Breast epithelium (tissue), 4 donors: ENCODE measurements around the gene SLC30A9. TPM values are rescaled to one million over a fixed set of nuclear protein-coding genes. Genes with fewer than 3 reads are reported as not detected.

ENCODE experiments used
- DNase-seq, 2 donors: peaks; one replicate each; pipeline ENCODE4 v3.0.0-alpha.2; 2019; ENCODE audit warnings: low spot score in 2 of 2
- H3K27ac ChIP-seq, 2 donors: fragments of 200-600 bp; sonication (generic) in 1 of 2; one replicate each; pipeline ENCODE4 v1.5.1; 2016 to 2019; ENCODE audit warnings: mild to moderate bottlenecking in 1 of 2
- H3K27me3 ChIP-seq, 2 donors: fragments of 200-600 bp; sonication (generic) in 1 of 2; one replicate each; pipeline versions ENCODE4 v1.5.1 to v1.6.0; 2017 to 2019; ENCODE audit warnings: control low read depth in 1 of 2, mild to moderate bottlenecking in 1 of 2
- H3K36me3 ChIP-seq: fragments of 200-600 bp; one replicate; pipeline ENCODE4 v1.5.1; 2019
- H3K4me1 ChIP-seq, 2 donors: fragments of 200-600 bp; sonication (generic); one replicate each; pipeline ENCODE4 v1.5.1; 2016 to 2019; ENCODE audit warnings: control low read depth in 1 of 2
- H3K4me3 ChIP-seq, 3 donors: fragments of 200-600 bp; sonication (generic); 1 replicate in 2 of 3; 2 replicates in 1 of 3; pipeline ENCODE4 v1.5.1; 2016 to 2019; ENCODE audit warnings: mild to moderate bottlenecking in 3 of 3, moderate library complexity in 2 of 3
- H3K9me3 ChIP-seq, 2 donors: fragments of 200-600 bp; sonication (generic) in 1 of 2; one replicate each; pipeline ENCODE4 v1.5.1; 2016 to 2019; ENCODE audit warnings: control low read depth in 1 of 2
- CTCF ChIP-seq, 3 donors: fragments of 450-650 bp; IDR thresholded peaks; one replicate each; pipeline ENCODE4 v1.5.1; 2016 to 2017; ENCODE audit warnings: antibody characterized with exemption in 3 of 3, mild to moderate bottlenecking in 3 of 3, moderate library complexity in 3 of 3
- POLR2A ChIP-seq: fragments of 450-650 bp; IDR thresholded peaks from one replicate; pipeline ENCODE4 v1.6.1; 2016; ENCODE audit warnings: antibody characterized with exemption, mild to moderate bottlenecking, moderate library complexity
- POLR2AphosphoS5 ChIP-seq, 3 donors: sonication (generic); formaldehyde crosslinking; IDR thresholded peaks; one replicate each; pipeline ENCODE4 v1.6.1; 2017; ENCODE audit warnings: antibody characterized with exemption in 3 of 3
- intact Hi-C: fragments of 100-400 bp; cut with DNase I; formaldehyde crosslinking; loops from one replicate; pipeline ENCODE4 v1.15.1; 2023; ENCODE audit warnings: low total_unique reads
- total RNA-seq, 3 donors: library from RNA; depleted of rRNA; stranded (reverse); fragments of >200 nt; gene quantifications; one replicate each; pipeline ENCODE4 v1.1.0, GENCODE V29; 2016

Gene SLC30A9
- total RNA-seq, 3 donors from 2014 or later = 36.6 to 59.9 (median 37.4) TPM

DNA sequence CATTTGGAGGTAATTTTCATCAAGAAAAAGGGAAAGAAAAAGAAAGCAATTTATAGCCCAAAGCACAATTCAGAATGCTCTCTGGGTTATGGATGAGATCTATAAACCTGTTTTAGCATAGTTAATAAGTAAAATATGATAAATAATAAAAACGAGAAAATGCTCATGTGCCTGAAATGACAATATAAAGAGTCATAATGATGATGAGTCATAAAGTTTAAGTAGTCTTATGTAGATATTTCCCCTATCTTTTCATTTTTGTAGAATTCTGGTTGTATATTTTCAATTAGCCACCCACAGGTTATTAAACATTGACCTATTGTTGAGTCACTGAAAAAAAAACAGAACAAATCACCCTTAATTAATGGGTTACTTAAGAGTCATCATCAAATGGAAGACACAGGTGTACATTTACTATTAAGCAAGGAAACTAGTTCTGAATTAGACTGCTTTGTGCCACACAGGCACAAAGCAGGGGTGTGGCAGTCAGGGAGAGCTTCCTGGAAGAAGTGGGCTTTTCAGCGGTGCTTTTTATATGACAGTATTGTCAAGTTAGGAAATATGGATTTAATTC is 132.8 kb downstream of the SLC30A9 start:
- DNase-seq = no peak
- no peak for TF ChIP-seq POLR2A
- TF ChIP-seq CTCF (IDR thresholded peaks at IDR 0.05) = no peak
- no peak for TF ChIP-seq POLR2AphosphoS5 (IDR thresholded peaks at IDR 0.05)
- H3K9me3 ChIP-seq = no peaks in the 10 kb centered on the region
- intact Hi-C loops = no loop called here
- no peaks in the 10 kb centered on the region for H3K27me3 ChIP-seq
- no peak overlapping the region for H3K4me3 ChIP-seq
- no peaks in the 10 kb centered on the region for H3K36me3 ChIP-seq
- H3K27ac ChIP-seq = no peak overlapping the region
- H3K4me1 ChIP-seq = no peaks in the 10 kb centered on the region

DNA sequence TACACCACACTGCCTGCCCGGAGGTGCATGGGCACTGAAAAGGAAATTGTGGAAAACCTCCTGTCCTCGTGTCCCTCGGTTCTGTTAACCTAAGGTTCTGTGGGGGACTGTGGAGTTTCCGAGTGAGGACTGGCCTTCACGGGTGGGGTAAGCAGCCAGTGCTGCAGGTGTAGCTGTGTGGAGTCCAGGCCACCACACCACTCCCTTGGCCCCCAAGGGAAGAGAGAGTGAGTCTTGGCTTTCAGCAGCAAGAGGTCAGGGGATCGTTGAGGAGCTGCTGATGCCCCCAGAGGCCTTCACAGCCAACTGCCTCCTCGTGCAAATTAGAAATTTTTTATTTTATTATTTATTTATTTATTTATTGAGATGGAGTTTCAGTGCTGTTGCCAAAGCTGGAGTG is 141.8 kb downstream of the SLC30A9 start:
- Histone ChIP-seq H3K36me3 (no peaks in the 10 kb centered on the region), H3K4me3 (no peak overlapping the region), H3K4me1 (no peaks in the 10 kb centered on the region), H3K27ac (no peak overlapping the region), H3K9me3 (no peaks in the 10 kb centered on the region), H3K27me3 (no peaks in the 10 kb centered on the region)
- no peak for DNase-seq
- TF ChIP-seq POLR2AphosphoS5 (IDR thresholded peaks at IDR 0.05) (no peak), CTCF (IDR thresholded peaks at IDR 0.05) (no peak), POLR2A (no peak)
- intact Hi-C loops = no loop called here

- DNase-seq = no peak
- intact Hi-C loops = no loop called here
- Histone ChIP-seq H3K4me1 (no peaks in the 10 kb centered on the region), H3K27ac (no peak overlapping the region), H3K36me3 (no peaks in the 10 kb centered on the region), H3K9me3 (no peaks in the 10 kb centered on the region), H3K27me3 (no peaks in the 10 kb centered on the region), H3K4me3 (no peak overlapping the region)
- TF ChIP-seq POLR2A (no peak), POLR2AphosphoS5 (IDR thresholded peaks at IDR 0.05) (no peak), CTCF (IDR thresholded peaks at IDR 0.05) (no peak)
Measured at GRCh38 chr4:42133006-42133405, 142.7 kb downstream of the SLC30A9 start.

- Histone ChIP-seq H3K4me1 (no peaks in the 10 kb centered on the region), H3K27me3 (peaks cover 0 to 10% of the 10 kb centered on the region in 2 donors), H3K36me3 (no peaks in the 10 kb centered on the region), H3K27ac (no peak overlapping the region), H3K9me3 (no peaks in the 10 kb centered on the region), H3K4me3 (no peak overlapping the region)
- intact Hi-C loops = no loop called here
- no peak for TF ChIP-seq CTCF (IDR thresholded peaks at IDR 0.05)
- TF ChIP-seq POLR2AphosphoS5 (IDR thresholded peaks at IDR 0.05) = no peak
- TF ChIP-seq POLR2A = no peak
- DNase-seq = no peak
Measured at GRCh38 chr4:42136371-42136770, 146.0 kb downstream of the SLC30A9 start.

Other genes with a start within 250 kb of the SLC30A9 start
- gene PHOX2B, start 241.8 kb upstream of the SLC30A9 start, total RNA-seq = not detected
- 10 to 100 TPM; 35.7 to 52.7 (median 42.0) TPM for gene TMEM33, start 55.1 kb upstream of the SLC30A9 start, total RNA-seq
- gene DCAF4L1, start 8.8 kb upstream of the SLC30A9 start, total RNA-seq = under 1 TPM; 0.29 to 0.48 (median 0.33) TPM
- under 1 TPM; under 0.01 to 0.44 (median under 0.01) TPM for gene BEND4, start 162.1 kb downstream of the SLC30A9 start, total RNA-seq